HG03108 (cell line): ENCODE data around the gene GAD2.
"Not testable (repeated sequence)": the region's sequence is repeated elsewhere in the genome, so short reads cannot be mapped to it uniquely, and the experiment has no call there.

Source experiments
- ATAC-seq: cut with Tn5 transposase; IDR thresholded peaks from one replicate; pipeline ENCODE4 v1.9.1; 2021; ENCODE audit warnings: moderate library complexity; ENCODE audit not compliant: unreplicated experiment

Gene GAD2

GRCh38 chr10:26311383-26311940 lies 94.9 kb downstream of the GAD2 start:
- ATAC-seq = no peak

- ATAC-seq = no peak
These were observed 97.9 kb downstream of the GAD2 start for GRCh38 chr10:26314265-26315013.

GRCh38 chr10:26318672-26319071 lies 102.1 kb downstream of the GAD2 start:
- ATAC-seq = no peak

GRCh38 chr10:26323219-26323618 lies 106.6 kb downstream of the GAD2 start:
- no peak for ATAC-seq

- ATAC-seq = no peak
These were observed 110.3 kb downstream of the GAD2 start for GRCh38 chr10:26326851-26327250.

- ATAC-seq = no peak
These were observed 111.2 kb downstream of the GAD2 start for GRCh38 chr10:26327811-26328210.

- ATAC-seq = no peak
These were observed 114.8 kb downstream of the GAD2 start for GRCh38 chr10:26331371-26331770.

GRCh38 chr10:26334232-26334931 lies 117.8 kb downstream of the GAD2 start:
- ATAC-seq = no peak

GRCh38 chr10:26334932-26335573 lies 118.5 kb downstream of the GAD2 start:
- ATAC-seq = peak; percentile 85

- peak; percentile 29 for ATAC-seq
These were observed 119.1 kb downstream of the GAD2 start for GRCh38 chr10:26335574-26336093.

GRCh38 chr10:26336979-26337378 lies 120.4 kb downstream of the GAD2 start:
- ATAC-seq = no peak

- ATAC-seq = no peak
These were observed 125.1 kb downstream of the GAD2 start for GRCh38 chr10:26341701-26342100.

- not testable (repeated sequence) for ATAC-seq
These were observed 132.3 kb downstream of the GAD2 start for GRCh38 chr10:26348821-26349417.
